Lower leg skin (tissue), 4 donors: ENCODE data around the gene PTRHD1. TPM values are rescaled to one million over a fixed set of nuclear protein-coding genes. Genes with fewer than 3 reads are reported as not detected.

ENCODE experiments used
- DNase-seq, 2 donors: peaks; one replicate each; pipeline ENCODE4 v3.0.0-alpha.2; 2019; ENCODE audit warnings: low spot score in 2 of 2
- H3K4me3 ChIP-seq: fragments of 200-600 bp; sonication (generic); 2 replicates; pipeline ENCODE4 v1.5.1; 2017; ENCODE audit warnings: mild to moderate bottlenecking, low read depth; ENCODE audit not compliant: poor library complexity, severe bottlenecking
- POLR2A ChIP-seq, 2 donors: fragments of 450-650 bp; IDR thresholded peaks; one replicate each; pipeline ENCODE4 v1.6.1; 2016 to 2017; ENCODE audit warnings: antibody characterized with exemption in 2 of 2, mild to moderate bottlenecking in 1 of 2, moderate library complexity in 1 of 2
- WGBS, 2 donors: methylation state at CpG; one replicate each; pipeline ENCODE4 v1.1.5; 2018; 5-methylcytosine and 5-hydroxymethylcytosine counted together
- intact Hi-C: fragments of 100-400 bp; cut with DNase I; formaldehyde crosslinking; loops from one replicate; pipeline ENCODE4 v1.15.0; 2023; ENCODE audit warnings: low total_unique reads
- total RNA-seq, 4 donors: library from RNA; depleted of rRNA; stranded (reverse); fragments of >200 nt; gene quantifications; one replicate each; pipeline ENCODE4 v1.1.0, GENCODE V29; 2016
- TF ChIP-seq, protein P1 (sequence below), 3 donors: fragments of 450-650 bp; IDR thresholded peaks; one replicate each; pipeline ENCODE4 v1.5.1; 2016; ENCODE audit warnings: antibody characterized with exemption in 3 of 3, mild to moderate bottlenecking in 3 of 3, moderate library complexity in 2 of 3

Gene PTRHD1
- total RNA-seq, 4 donors from 2014 or later: 13.6 to 39.7 (median 30.2) TPM

DNA sequence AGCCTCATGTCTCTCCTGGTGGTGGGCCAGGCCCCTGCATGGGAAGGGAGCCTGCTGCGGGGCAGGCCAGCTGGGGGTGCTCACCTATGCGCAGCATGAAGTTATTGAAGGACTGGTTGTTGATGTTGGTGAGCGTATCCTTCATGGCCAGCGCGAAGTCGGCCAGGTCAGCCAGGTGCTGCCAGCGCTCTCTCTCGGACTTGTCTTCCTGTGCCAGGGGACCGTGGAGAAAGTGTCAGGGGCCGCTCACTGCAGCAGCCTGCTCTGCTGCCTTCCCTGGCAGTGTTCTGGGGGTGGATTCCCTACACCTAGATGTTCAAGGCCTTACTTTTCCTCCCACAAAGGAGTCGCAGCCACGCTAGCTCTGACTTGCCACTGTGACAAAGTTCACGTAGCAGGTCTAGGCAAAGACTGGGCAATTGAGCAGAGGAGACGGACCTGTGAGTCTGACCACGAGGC lies 28.3 kb upstream of the PTRHD1 start:
- intact Hi-C loops: no loop called here
- WGBS, 2 donors: 86 to 89% methylated on average over 15 of the region's 15 CpGs
- no peak overlapping the region for H3K4me3 ChIP-seq
- peak in 1 of 2 donors; percentile 77 for DNase-seq
- TF ChIP-seq POLR2A (IDR thresholded peaks at IDR 0.05): no peak
- TF ChIP-seq, protein P1, sequence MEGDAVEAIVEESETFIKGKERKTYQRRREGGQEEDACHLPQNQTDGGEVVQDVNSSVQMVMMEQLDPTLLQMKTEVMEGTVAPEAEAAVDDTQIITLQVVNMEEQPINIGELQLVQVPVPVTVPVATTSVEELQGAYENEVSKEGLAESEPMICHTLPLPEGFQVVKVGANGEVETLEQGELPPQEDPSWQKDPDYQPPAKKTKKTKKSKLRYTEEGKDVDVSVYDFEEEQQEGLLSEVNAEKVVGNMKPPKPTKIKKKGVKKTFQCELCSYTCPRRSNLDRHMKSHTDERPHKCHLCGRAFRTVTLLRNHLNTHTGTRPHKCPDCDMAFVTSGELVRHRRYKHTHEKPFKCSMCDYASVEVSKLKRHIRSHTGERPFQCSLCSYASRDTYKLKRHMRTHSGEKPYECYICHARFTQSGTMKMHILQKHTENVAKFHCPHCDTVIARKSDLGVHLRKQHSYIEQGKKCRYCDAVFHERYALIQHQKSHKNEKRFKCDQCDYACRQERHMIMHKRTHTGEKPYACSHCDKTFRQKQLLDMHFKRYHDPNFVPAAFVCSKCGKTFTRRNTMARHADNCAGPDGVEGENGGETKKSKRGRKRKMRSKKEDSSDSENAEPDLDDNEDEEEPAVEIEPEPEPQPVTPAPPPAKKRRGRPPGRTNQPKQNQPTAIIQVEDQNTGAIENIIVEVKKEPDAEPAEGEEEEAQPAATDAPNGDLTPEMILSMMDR (IDR thresholded peaks at IDR 0.05): no peak

DNA sequence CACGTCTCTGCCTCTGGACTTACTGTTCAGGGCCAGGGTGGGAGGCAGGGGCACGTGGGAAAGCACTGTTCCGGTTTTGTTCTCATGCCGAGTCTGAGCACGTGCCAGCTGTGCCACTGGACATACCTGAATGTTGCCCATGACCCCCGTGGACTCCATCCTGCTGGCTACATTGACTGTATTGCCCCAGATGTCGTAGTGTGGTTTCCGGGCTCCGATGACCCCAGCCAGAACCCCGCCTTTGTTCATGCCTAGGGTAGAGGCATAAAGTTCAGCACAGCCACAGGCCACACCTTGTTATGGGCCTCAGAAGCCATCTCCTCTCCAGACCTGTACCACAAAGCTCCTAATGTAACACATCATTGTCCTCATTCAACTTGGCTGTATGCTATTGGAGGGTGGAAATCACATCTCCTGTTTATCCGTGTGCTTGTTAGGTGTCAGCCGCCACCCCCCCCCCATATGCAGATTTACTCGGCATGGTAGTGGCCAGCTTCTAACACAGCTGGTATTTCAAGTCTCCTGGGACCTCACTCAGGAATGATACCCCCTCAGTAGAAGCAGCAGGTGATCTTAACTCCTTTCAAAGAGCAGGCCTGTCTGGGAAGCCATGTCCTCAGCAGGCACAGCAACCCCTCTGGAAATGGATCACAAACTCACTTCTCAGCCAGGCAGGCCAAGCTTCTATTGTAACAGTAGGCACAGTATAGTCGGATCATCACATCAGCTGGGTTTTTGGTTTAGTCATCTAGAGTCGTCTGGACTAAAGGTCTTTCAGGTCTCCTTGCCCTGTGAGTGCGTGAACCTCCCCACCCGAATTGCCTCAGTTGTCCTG lies 27.6 kb upstream of the PTRHD1 start:
- 87 to 93% methylated on average over 17 of the region's 17 CpGs for WGBS, 2 donors
- no peak overlapping the region for H3K4me3 ChIP-seq
- TF ChIP-seq POLR2A (IDR thresholded peaks at IDR 0.05): no peak
- TF ChIP-seq, protein P1 (IDR thresholded peaks at IDR 0.05): no peak
- intact Hi-C loops: no loop called here
- DNase-seq: peak in 1 of 2 donors; percentile 82

DNA sequence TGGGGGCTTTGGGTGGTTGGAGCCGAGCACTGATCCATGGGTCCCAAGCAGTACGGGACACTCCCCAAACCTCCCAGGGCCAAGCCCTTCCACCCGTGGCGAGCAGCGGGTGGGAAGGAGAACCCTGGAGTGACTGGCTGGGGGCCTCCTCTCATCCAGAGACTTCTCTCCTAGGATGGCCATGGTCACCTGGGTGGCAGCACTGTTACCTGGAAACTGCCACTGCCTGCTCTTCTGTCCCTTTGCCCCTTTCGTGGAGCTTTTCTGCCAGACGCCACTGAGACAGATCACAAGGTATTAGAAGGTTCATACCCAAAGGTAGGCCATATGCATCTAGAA lies 27.0 kb upstream of the PTRHD1 start:
- TF ChIP-seq, protein P1 (IDR thresholded peaks at IDR 0.05): no peak
- no peak for TF ChIP-seq POLR2A (IDR thresholded peaks at IDR 0.05)
- 94 to 100% methylated on average over 3 to 7 of the region's 7 CpGs for WGBS, 2 donors
- no peak overlapping the region for H3K4me3 ChIP-seq
- intact Hi-C loops: no loop called here
- DNase-seq: no peak

DNA sequence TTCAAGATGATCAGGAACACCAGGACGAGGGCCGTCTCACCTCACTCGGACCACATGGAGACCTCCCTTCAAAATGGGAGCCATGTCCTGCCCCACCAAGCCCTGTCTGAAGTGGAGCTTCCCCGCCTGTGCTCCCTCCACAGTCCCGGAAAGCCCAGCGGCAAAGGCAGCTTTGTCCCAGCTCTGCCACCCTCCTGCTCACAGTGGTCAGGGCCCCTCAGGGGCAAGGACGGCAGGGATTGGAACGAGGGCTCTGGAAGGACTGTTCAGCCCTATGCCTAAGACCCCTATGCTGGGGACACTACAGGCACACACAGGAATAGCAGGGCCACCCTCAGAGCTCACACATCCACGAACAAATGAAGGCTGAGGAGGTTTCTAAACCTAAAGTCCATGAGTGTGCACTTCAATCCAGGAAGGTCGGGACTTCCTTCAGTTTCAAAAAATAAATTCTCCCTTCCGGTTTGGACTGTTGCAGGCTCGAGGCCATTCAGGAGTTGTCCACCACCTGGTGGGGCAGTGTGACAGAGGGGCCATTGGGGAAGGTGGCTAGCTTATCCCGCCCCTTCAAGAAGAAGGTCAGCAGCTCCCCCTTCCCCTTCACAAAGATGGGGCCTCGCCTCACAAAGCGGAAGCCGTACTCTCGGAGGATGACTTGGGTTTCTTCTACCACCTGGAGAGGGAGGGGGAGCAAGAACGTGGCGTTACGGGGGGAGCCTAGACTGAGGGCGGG lies 26.4 kb upstream of the PTRHD1 start:
- intact Hi-C loops: no loop called here
- DNase-seq: peak in 1 of 2 donors; percentile 76
- TF ChIP-seq, protein P1 (IDR thresholded peaks at IDR 0.05): no peak
- TF ChIP-seq POLR2A (IDR thresholded peaks at IDR 0.05): no peak
- WGBS, 2 donors: 91 to 96% methylated on average over 19 of the region's 21 CpGs
- H3K4me3 ChIP-seq: no peak overlapping the region

DNA sequence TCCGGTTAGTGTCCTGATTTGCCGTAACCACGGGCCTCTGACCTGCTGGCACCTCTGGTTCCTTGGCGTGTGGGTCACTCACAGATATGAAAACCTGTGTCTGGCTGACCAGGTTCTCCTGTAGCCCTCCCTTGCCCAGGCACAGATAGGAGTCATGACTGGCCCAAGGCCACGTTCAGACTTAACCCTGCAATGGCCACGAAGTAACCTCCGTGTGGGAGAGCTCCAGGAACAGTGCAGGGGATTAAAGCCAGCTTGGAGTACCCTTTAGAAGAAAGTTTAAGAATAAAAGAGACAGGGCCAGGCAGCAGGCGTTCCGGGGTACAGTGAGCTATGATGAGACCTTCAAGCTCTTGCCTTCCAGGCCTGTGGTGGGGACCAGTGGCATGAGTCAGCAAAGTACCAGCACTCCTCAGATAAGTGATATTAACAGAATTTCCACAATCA lies 25.6 kb upstream of the PTRHD1 start:
- TF ChIP-seq, protein P1 (IDR thresholded peaks at IDR 0.05): no peak
- no peak for TF ChIP-seq POLR2A (IDR thresholded peaks at IDR 0.05)
- intact Hi-C loops: no loop called here
- 75 to 80% methylated on average over 9 of the region's 9 CpGs for WGBS, 2 donors
- DNase-seq: peak in 1 of 2 donors; percentile 71
- no peak overlapping the region for H3K4me3 ChIP-seq
